B cell (primary cell): ENCODE data around the gene RLN3. TPM values are rescaled to one million over a fixed set of nuclear protein-coding genes. Genes with fewer than 3 reads are reported as not detected.

Experiments
- ATAC-seq: fragments of 200-7000 bp; cut with Tn5 transposase; one replicate; pipeline ENCODE4 v1.10.0; 2021; ENCODE audit warnings: low read depth, mild to moderate bottlenecking, moderate number of reproducible peaks, moderate library complexity
- CTCF ChIA-PET: fragments of 350-600 bp; sonication (Branson Sonifier 250); formaldehyde crosslinking; loops from one replicate; lab custom pipeline; 2021; ENCODE audit warnings: antibody characterized with exemption, inconsistent platforms; lab: Charles Lee
- POLR2A ChIA-PET: fragments of 350-600 bp; sonication (Branson Sonifier 250); formaldehyde crosslinking; loops from one replicate; lab custom pipeline; 2021; ENCODE audit warnings: antibody characterized with exemption; lab: Charles Lee
- DNase-seq: peaks from one replicate; pipeline ENCODE4 v3.0.0; 2013
- H2AFZ ChIP-seq: 2 replicates; pipeline ENCODE4 v1.6.1; 2012; ENCODE audit warnings: mild to moderate bottlenecking, low read depth, low read length; ENCODE audit not compliant: insufficient read depth, poor library complexity, severe bottlenecking
- H3K27ac ChIP-seq, 2 donors: 1 replicate in 1 of 2; 2 replicates in 1 of 2; pipeline ENCODE4 v1.5.1; 2012 to 2013; ENCODE audit warnings: low read length in 2 of 2, mild to moderate bottlenecking in 2 of 2, moderate library complexity in 1 of 2
- H3K27me3 ChIP-seq, 4 experiments: fragments of 200-600 bp in 1 of 4; sonication (generic) in 1 of 4; replicated peaks in 1 of 4; 1 replicate in 2 of 4; 2 replicates in 2 of 4; pipeline versions ENCODE4 v1.6.1 to v1.7.0; 2013 to 2016; ENCODE audit warnings: low read length in 3 of 4, mild to moderate bottlenecking in 2 of 4, mixed read lengths in 1 of 4, moderate library complexity in 1 of 4; ENCODE audit not compliant: insufficient read depth in 4 of 4, control insufficient read depth in 3 of 4; ENCODE audit errors: control extremely low read depth in 1 of 4
- H3K36me3 ChIP-seq, 2 experiments: replicated peaks in 1 of 2; 1 replicate in 1 of 2; 2 replicates in 1 of 2; pipeline versions ENCODE4 v1.6.1 to v1.7.1; 2013; ENCODE audit warnings: low read length in 1 of 2; ENCODE audit not compliant: insufficient read depth in 2 of 2, control insufficient read depth in 1 of 2; ENCODE audit errors: control extremely low read depth in 1 of 2, extremely low read depth in 1 of 2
- H3K4me1 ChIP-seq, 2 donors: fragments of 200-600 bp in 1 of 2; sonication (generic) in 1 of 2; 1 replicate in 1 of 2; 2 replicates in 1 of 2; pipeline versions ENCODE4 v1.5.1 to v1.6.1; 2013 to 2017; ENCODE audit warnings: low read length in 2 of 2; ENCODE audit not compliant: control insufficient read depth in 2 of 2, insufficient read depth in 2 of 2
- H3K4me2 ChIP-seq: replicated peaks from 2 replicates; pipeline ENCODE3; 2012; ENCODE audit warnings: mild to moderate bottlenecking, low read depth, low read length; ENCODE audit not compliant: poor library complexity, severe bottlenecking
- H3K4me3 ChIP-seq, 5 experiments: fragments of 200-600 bp in 1 of 5; sonication (generic) in 1 of 5; 1 replicate in 3 of 5; 2 replicates in 2 of 5; pipeline versions ENCODE4 v1.5.1 to v1.7.0; 2011 to 2016; ENCODE audit warnings: low read length in 4 of 5, mild to moderate bottlenecking in 4 of 5, low read depth in 2 of 5, control low read depth in 1 of 5, moderate library complexity in 1 of 5; ENCODE audit not compliant: insufficient read depth in 1 of 5; ENCODE audit errors: control extremely low read depth in 1 of 5, extremely low read depth in 1 of 5
- H3K79me2 ChIP-seq: fragments of 200-600 bp; sonication (generic); one replicate; pipeline ENCODE4 v1.6.0; 2016; ENCODE audit warnings: low read length; ENCODE audit not compliant: control insufficient read depth, insufficient read depth
- H3K9ac ChIP-seq: fragments of 200-600 bp; sonication (generic); 2 replicates; pipeline ENCODE4 v1.6.1; 2017; ENCODE audit warnings: mild to moderate bottlenecking, low read length, moderate library complexity
- H3K9me3 ChIP-seq, 3 donors: one replicate each; pipeline versions ENCODE4 v1.6.1 to v1.7.1; 2013; ENCODE audit warnings: low read length in 2 of 3; ENCODE audit not compliant: control insufficient read depth in 2 of 3, insufficient read depth in 1 of 3; ENCODE audit errors: control extremely low read depth in 1 of 3
- H4K20me1 ChIP-seq: 2 replicates; pipeline ENCODE4 v1.6.0; 2012; ENCODE audit warnings: mild to moderate bottlenecking, low read length; ENCODE audit not compliant: insufficient read depth, control insufficient read depth, poor library complexity, severe bottlenecking
- H3K27ac Mint-ChIP-seq: one replicate; pipeline ENCODE4 v1.8.0; 2021; ENCODE audit warnings: mixed read lengths
- H3K27me3 Mint-ChIP-seq: one replicate; pipeline ENCODE4 v1.8.0; 2021; ENCODE audit warnings: mixed read lengths
- H3K4me1 Mint-ChIP-seq: one replicate; pipeline ENCODE4 v1.8.0; 2021; ENCODE audit warnings: mixed read lengths
- H3K4me3 Mint-ChIP-seq: one replicate; pipeline ENCODE4 v1.8.0; 2021; ENCODE audit warnings: mixed read lengths
- H3K9me3 Mint-ChIP-seq: one replicate; pipeline ENCODE4 v1.8.0; 2022; ENCODE audit warnings: mixed read lengths; ENCODE audit not compliant: insufficient read depth
- EZH2 ChIP-seq: IDR thresholded peaks from 2 replicates; pipeline ENCODE4 v1.6.1; 2012; ENCODE audit warnings: borderline replicate concordance, low read depth, mild to moderate bottlenecking, moderate library complexity, low read length; ENCODE audit not compliant: insufficient read depth, poor library complexity, severe bottlenecking
- WGBS: methylation state at CpG from one replicate; pipeline ENCODE4 v1.1.5; 2013; ENCODE audit warnings: missing lambda C conversion rate; ENCODE audit not compliant: insufficient coverage; 5-methylcytosine and 5-hydroxymethylcytosine counted together
- intact Hi-C: fragments of 100-400 bp; cut with micrococcal nuclease; formaldehyde crosslinking; loops from one replicate; pipeline ENCODE4 v1.10.0; 2022
- polyA plus RNA-seq: library from polyadenylated mRNA; depleted of rRNA; stranded (reverse); fragments of >200 nt; gene quantifications from 2 replicates; pipeline ENCODE4 v1.2.3, GENCODE V29; 2012
- total RNA-seq, 2 donors: library from RNA; stranded (reverse); fragments of 120-200 nt in 1 of 2; gene quantifications; 1 replicate in 1 of 2; 2 replicates in 1 of 2; pipeline versions ENCODE4 v1.2.3 to v1.2.4, GENCODE V29; 2013 to 2022
- TF ChIP-seq, protein P1 (sequence below): fragments of 200-600 bp; IDR thresholded peaks from one replicate; pipeline ENCODE4 v1.8.0; 2022; ENCODE audit warnings: antibody characterized with exemption, mild to moderate bottlenecking

Gene RLN3
- total and polyA plus RNA-seq, 2 donors (not counting 1 experiment from before 2014, with no cell fraction given): 0.42 TPM; not detected in 1

GRCh38 chr19:14063105-14063504 is 35.2 kb downstream of the RLN3 start:
- Mint-ChIP-seq H3K27ac (no peak overlapping the region), H3K27me3 (peaks cover 31% of the 10 kb centered on the region)
- CTCF ChIA-PET: interaction anchor here (0.8 kb wide), 1 partner anchor 15 kb away, joined by 6 read pairs; no protein-coding TSS in a partner anchor

DNA sequence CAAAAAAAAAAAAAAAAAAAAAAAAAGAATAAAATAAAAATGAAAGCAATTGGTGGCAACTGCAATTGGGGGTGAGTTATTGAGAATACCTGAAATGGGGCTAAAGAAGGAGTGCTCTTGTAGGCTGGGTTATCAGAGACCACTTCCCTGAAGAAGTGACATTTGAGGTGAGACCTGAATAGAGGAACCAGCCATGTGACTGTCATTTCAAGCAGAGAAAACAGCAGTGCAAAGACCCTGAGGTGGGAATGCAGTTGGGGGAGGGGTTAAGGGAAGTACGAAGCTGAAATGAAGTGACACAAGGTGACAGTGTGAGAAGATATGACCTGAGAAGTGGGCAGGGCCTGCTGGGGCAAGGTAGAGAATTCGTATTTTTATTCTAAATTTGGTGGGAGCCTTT is 38.2 kb downstream of the RLN3 start:
- Histone ChIP-seq H3K27ac (no peak overlapping the region), H2AFZ (no peak overlapping the region), H3K9ac (no peak overlapping the region), H3K79me2 (no peaks in the 10 kb centered on the region), H3K4me2 (no peak overlapping the region), H3K36me3 (no peaks in the 10 kb centered on the region), H3K27me3 (peaks cover 0 to 7% (median under 1%) of the 10 kb centered on the region in 4 experiments), H3K9me3 (peaks cover 0 to 3% (median 0%) of the 10 kb centered on the region in 3 donors), H3K4me3 (no peak overlapping the region), H4K20me1 (no peaks in the 10 kb centered on the region), H3K4me1 (no peaks in the 10 kb centered on the region)
- 56% methylated on average over 2 of the region's 2 CpGs for WGBS
- no peak overlapping the region for H3K4me3 Mint-ChIP-seq
- POLR2A ChIA-PET: interaction anchor here (0.7 kb wide), 1 partner anchor 64 kb away, joined by 5 read pairs; no protein-coding TSS in a partner anchor
- H3K9me3 Mint-ChIP-seq: no peaks in the 10 kb centered on the region
- DNase-seq: no peak
- no peak overlapping the region for H3K27ac Mint-ChIP-seq
- no peaks in the 10 kb centered on the region for H3K4me1 Mint-ChIP-seq
- CTCF ChIA-PET: interaction anchor here (0.7 to 1.0 kb wide), 2 partner anchors 18 to 19 kb away, joined by 3 to 4 read pairs; no protein-coding TSS in a partner anchor
- no peak for ATAC-seq
- TF ChIP-seq, protein P1, sequence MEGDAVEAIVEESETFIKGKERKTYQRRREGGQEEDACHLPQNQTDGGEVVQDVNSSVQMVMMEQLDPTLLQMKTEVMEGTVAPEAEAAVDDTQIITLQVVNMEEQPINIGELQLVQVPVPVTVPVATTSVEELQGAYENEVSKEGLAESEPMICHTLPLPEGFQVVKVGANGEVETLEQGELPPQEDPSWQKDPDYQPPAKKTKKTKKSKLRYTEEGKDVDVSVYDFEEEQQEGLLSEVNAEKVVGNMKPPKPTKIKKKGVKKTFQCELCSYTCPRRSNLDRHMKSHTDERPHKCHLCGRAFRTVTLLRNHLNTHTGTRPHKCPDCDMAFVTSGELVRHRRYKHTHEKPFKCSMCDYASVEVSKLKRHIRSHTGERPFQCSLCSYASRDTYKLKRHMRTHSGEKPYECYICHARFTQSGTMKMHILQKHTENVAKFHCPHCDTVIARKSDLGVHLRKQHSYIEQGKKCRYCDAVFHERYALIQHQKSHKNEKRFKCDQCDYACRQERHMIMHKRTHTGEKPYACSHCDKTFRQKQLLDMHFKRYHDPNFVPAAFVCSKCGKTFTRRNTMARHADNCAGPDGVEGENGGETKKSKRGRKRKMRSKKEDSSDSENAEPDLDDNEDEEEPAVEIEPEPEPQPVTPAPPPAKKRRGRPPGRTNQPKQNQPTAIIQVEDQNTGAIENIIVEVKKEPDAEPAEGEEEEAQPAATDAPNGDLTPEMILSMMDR: no peak
- no peak for TF ChIP-seq EZH2
- peaks cover 8% of the 10 kb centered on the region for H3K27me3 Mint-ChIP-seq
- intact Hi-C loops: no loop called here

More at GRCh38 chr19:14063105-14063504, 35.2 kb downstream of the RLN3 start:
- Histone ChIP-seq H3K9ac (no peak overlapping the region), H3K4me3 (no peak overlapping the region), H3K79me2 (no peaks in the 10 kb centered on the region), H3K27ac (no peak overlapping the region), H4K20me1 (no peaks in the 10 kb centered on the region), H3K4me2 (no peak overlapping the region), H3K36me3 (no peaks in the 10 kb centered on the region), H3K9me3 (peaks cover 0 to 11% (median 0%) of the 10 kb centered on the region in 3 donors), H2AFZ (no peak overlapping the region), H3K4me1 (peaks cover 11% of the 10 kb centered on the region in 2 donors), H3K27me3 (peaks cover 0 to 36% (median 18%) of the 10 kb centered on the region in 4 experiments)
- POLR2A ChIA-PET: no interaction called here
- peaks cover 10% of the 10 kb centered on the region for H3K4me1 Mint-ChIP-seq
- no peak overlapping the region for H3K4me3 Mint-ChIP-seq
- H3K9me3 Mint-ChIP-seq: no peaks in the 10 kb centered on the region
- no peak for TF ChIP-seq EZH2
- TF ChIP-seq, protein P1: no peak
- intact Hi-C loops: no loop called here
- ATAC-seq: no peak
- DNase-seq: no peak
- WGBS: no CpG with 5 or more reads among the region's 7 CpGs
